HCT116 (cell line): ENCODE results near the gene PXMP2. TPM values are rescaled to one million over a fixed set of nuclear protein-coding genes. Genes with fewer than 3 reads are reported as not detected.

Experiments
- ATAC-seq: fragments of 200-7000 bp; cut with Tn5 transposase; 2 replicates; pipeline ENCODE4 v1.9.1; 2020; ENCODE audit warnings: mild to moderate bottlenecking, moderate library complexity
- BruUV-seq: library from RNA; stranded (reverse); fragments of 400-500 nt; replicated peaks from 2 replicates; lab custom pipeline; 2021; lab: Mats Ljungman, UMichigan
- CTCF ChIA-PET: fragments of 300-600 bp; sonication (Branson Sonifier 250); formaldehyde crosslinking; loops from one replicate; lab custom pipeline; 2021; ENCODE audit warnings: antibody characterized with exemption; lab: Charles Lee
- POLR2A ChIA-PET: fragments of 300-600, 350-600 bp; sonication (Branson Sonifier 250); formaldehyde crosslinking; loops from one replicate; lab custom pipeline; 2021; ENCODE audit warnings: antibody characterized with exemption; lab: Charles Lee
- RAD21 ChIA-PET, 2 experiments: fragments of 300-600 bp; sonication (Branson Sonifier 250); formaldehyde crosslinking; loops; one replicate each; lab custom pipeline; 2023; ENCODE audit warnings: low total read pairs in 2 of 2; ENCODE audit not compliant: uncharacterized antibody in 2 of 2, unreplicated experiment in 2 of 2, low non-redundant PET in 1 of 2; lab: Charles Lee
- DNase-seq: peaks from one replicate; pipeline ENCODE4 v3.0.0-alpha.2; 2010; ENCODE audit warnings: low read depth, low spot score
- H2AFZ ChIP-seq: fragments of 200-600 bp; shearing (Covaris generic), sonication (generic); 2 replicates; pipeline ENCODE4 v1.6.1; 2017; ENCODE audit warnings: low read depth, mixed run types, mixed read lengths, antibody characterized with exemption, low read length; ENCODE audit not compliant: poor library complexity, severe bottlenecking
- H3K27ac ChIP-seq: 2 replicates; pipeline ENCODE4 v1.5.1; 2012; ENCODE audit warnings: low read depth, low read length
- H3K27me3 ChIP-seq: fragments of 200-600 bp; sonication (generic); 2 replicates; pipeline ENCODE4 v1.6.1; 2016; ENCODE audit warnings: mixed run types, low read length, mixed read lengths; ENCODE audit not compliant: insufficient read depth
- H3K36me3 ChIP-seq, 2 experiments: fragments of 200-500 bp in 1 of 2; fragments of 200-600 bp in 1 of 2; sonication (Bioruptor generic) in 1 of 2; sonication (generic) in 1 of 2; 2 replicates each; pipeline versions ENCODE4 v1.5.1 to v1.6.1; 2014 to 2016; ENCODE audit warnings: low read length in 2 of 2, inconsistent platforms in 1 of 2, mixed read lengths in 1 of 2, mixed run types in 1 of 2; ENCODE audit not compliant: insufficient read depth in 2 of 2, control insufficient read depth in 1 of 2
- H3K4me1 ChIP-seq, 2 experiments: fragments of 200-600 bp in 1 of 2; sonication (generic) in 1 of 2; 2 replicates each; pipeline versions ENCODE4 v1.5.1 to v1.6.1; 2012 to 2017; ENCODE audit warnings: low read length in 2 of 2, inconsistent platforms in 1 of 2, mild to moderate bottlenecking in 1 of 2, mixed read lengths in 1 of 2, mixed run types in 1 of 2, moderate library complexity in 1 of 2; ENCODE audit not compliant: insufficient read depth in 2 of 2, control insufficient read depth in 1 of 2
- H3K4me2 ChIP-seq: fragments of 200-600 bp; sonication (generic); 2 replicates; pipeline ENCODE4 v1.6.1; 2017; ENCODE audit warnings: mixed run types, low read length, mixed read lengths
- H3K4me3 ChIP-seq, 2 experiments: fragments of 200-600 bp in 1 of 2; sonication (generic) in 1 of 2; replicated peaks in 1 of 2; 2 replicates each; pipeline ENCODE4 v1.5.1; 2011 to 2016; ENCODE audit warnings: low read length in 2 of 2, control low read depth in 1 of 2, low read depth in 1 of 2, mild to moderate bottlenecking in 1 of 2, mixed read lengths in 1 of 2, mixed run types in 1 of 2
- H3K79me2 ChIP-seq: fragments of 200-600 bp; sonication (generic); 2 replicates; pipeline ENCODE4 v1.6.1; 2017; ENCODE audit warnings: mild to moderate bottlenecking, mixed run types, low read length, moderate library complexity, mixed read lengths; ENCODE audit not compliant: insufficient read depth
- H3K9ac ChIP-seq: fragments of 200-600 bp; sonication (generic); 2 replicates; pipeline ENCODE4 v1.6.1; 2016; ENCODE audit warnings: low read length, mixed read lengths
- H3K9me2 ChIP-seq: fragments of 200-600 bp; sonication (generic), shearing (Covaris generic); 2 replicates; pipeline ENCODE4 v1.6.1; 2017; ENCODE audit warnings: mixed run types, mild to moderate bottlenecking, moderate library complexity; ENCODE audit not compliant: insufficient read depth
- H3K9me3 ChIP-seq, 2 experiments: fragments of 200-500 bp in 1 of 2; fragments of 200-600 bp in 1 of 2; sonication (Bioruptor generic) in 1 of 2; sonication (generic) in 1 of 2; 2 replicates each; pipeline ENCODE4 v1.6.1; 2014 to 2017; ENCODE audit warnings: low read length in 2 of 2, mixed read lengths in 2 of 2, inconsistent platforms in 1 of 2, low read depth in 1 of 2, mild to moderate bottlenecking in 1 of 2, mixed run types in 1 of 2, moderate library complexity in 1 of 2; ENCODE audit not compliant: control insufficient read depth in 1 of 2, insufficient read depth in 1 of 2
- H4K20me1 ChIP-seq: fragments of 200-600 bp; sonication (generic), shearing (Covaris generic); 2 replicates; pipeline ENCODE4 v1.6.1; 2017; ENCODE audit warnings: mixed run types, mild to moderate bottlenecking, moderate library complexity; ENCODE audit not compliant: insufficient read depth
- ATF3 ChIP-seq: IDR thresholded peaks from 2 replicates; pipeline ENCODE4 v1.6.1; 2012
- CTCF ChIP-seq, 3 experiments: fragments of 200-600 bp in 1 of 3; sonication (generic) in 1 of 3; IDR thresholded peaks in 2 of 3; conservative IDR thresholded peaks in 1 of 3; 2 replicates each; pipeline ENCODE4 v1.5.1; 2012 to 2017; ENCODE audit warnings: low read depth in 2 of 3, low read length in 2 of 3, antibody characterized with exemption in 1 of 3, borderline replicate concordance in 1 of 3, control low read depth in 1 of 3, mild to moderate bottlenecking in 1 of 3, mixed read lengths in 1 of 3, mixed run types in 1 of 3, moderate library complexity in 1 of 3; ENCODE audit not compliant: insufficient read depth in 1 of 3
- EGR1 ChIP-seq: IDR thresholded peaks from 2 replicates; pipeline ENCODE4 v1.6.1; 2012; ENCODE audit warnings: low read depth
- ELF1 ChIP-seq: IDR thresholded peaks from 2 replicates; pipeline ENCODE4 v1.6.1; 2012; ENCODE audit warnings: low read depth, borderline replicate concordance
- EZH2 ChIP-seq: fragments of 200-600 bp; sonication (generic); IDR thresholded peaks from 2 replicates; pipeline ENCODE4 v1.6.1; 2017; ENCODE audit warnings: antibody characterized with exemption, mixed run types
- EZH2phosphoT487 ChIP-seq: fragments of 200-600 bp; IDR thresholded peaks from 2 replicates; pipeline ENCODE4 v1.6.1; 2018; ENCODE audit warnings: antibody characterized with exemption, borderline replicate concordance
- FOSL1 ChIP-seq: IDR thresholded peaks from 2 replicates; pipeline ENCODE4 v1.6.1; 2012; ENCODE audit warnings: low read depth
- MAX ChIP-seq: IDR thresholded peaks from 2 replicates; pipeline ENCODE4 v1.6.1; 2012
- POLR2A ChIP-seq: IDR thresholded peaks from 2 replicates; pipeline ENCODE4 v1.7.0; 2011; ENCODE audit warnings: borderline replicate concordance; ENCODE audit not compliant: insufficient read depth, insufficient read length; ENCODE audit errors: extremely low read depth
- POLR2AphosphoS5 ChIP-seq: IDR thresholded peaks from 2 replicates; pipeline ENCODE4 v1.6.1; 2011; ENCODE audit warnings: mild to moderate bottlenecking, low read depth, low read length, moderate library complexity
- RAD21 ChIP-seq: IDR thresholded peaks from 2 replicates; pipeline ENCODE4 v1.6.1; 2012; ENCODE audit warnings: low read depth, mild to moderate bottlenecking
- SP1 ChIP-seq: IDR thresholded peaks from 2 replicates; pipeline ENCODE4 v1.6.1; 2012; ENCODE audit warnings: low read depth
- TCF7L2 ChIP-seq: IDR thresholded peaks from 2 replicates; pipeline ENCODE4 v1.7.0; 2011; ENCODE audit warnings: borderline replicate concordance, inconsistent platforms; ENCODE audit not compliant: insufficient read depth, insufficient read length; ENCODE audit errors: extremely low read depth
- ZFX ChIP-seq: fragments of 450-650 bp; IDR thresholded peaks from 2 replicates; pipeline ENCODE4 v1.6.1; 2017
- intact Hi-C: fragments of 100-400 bp; cut with micrococcal nuclease; formaldehyde crosslinking; loops from 2 replicates; pipeline ENCODE4 v1.10.0; 2022
- total RNA-seq: library from RNA; stranded (reverse); gene quantifications from one replicate; pipeline ENCODE4 v1.2.1, GENCODE V29; 2021; ENCODE audit not compliant: unreplicated experiment

Gene PXMP2
- total RNA-seq, 1 experiment from 2014 or later, result 30.9 TPM

- POLR2A ChIA-PET, result no interaction called here
- H3K9ac ChIP-seq, result no peak overlapping the region
- intact Hi-C loops, result no loop called here
- TF ChIP-seq POLR2AphosphoS5, result peak; percentile 21; the same call in 1 of the 2 replicates
- no peak for TF ChIP-seq POLR2A
- no peaks in the 10 kb centered on the region for H3K4me1 ChIP-seq
- no TSS peak for BruUV-seq
- H3K36me3 ChIP-seq, result peaks cover 48 to 56% of the 10 kb centered on the region in 2 experiments
- H3K27me3 ChIP-seq, result no peaks in the 10 kb centered on the region
- H3K4me2 ChIP-seq, result no peak overlapping the region
- no peak for ATAC-seq
- H3K9me2 ChIP-seq, result no peaks in the 10 kb centered on the region
- H2AFZ ChIP-seq, result no peak overlapping the region
- H3K27ac ChIP-seq, result no peak overlapping the region
- no peak for DNase-seq
- RAD21 ChIA-PET, result no interaction called here
- peaks cover 10% of the 10 kb centered on the region; the same call in 1 of the 2 replicates for H3K79me2 ChIP-seq
- H4K20me1 ChIP-seq, result peaks cover 3% of the 10 kb centered on the region; the same call in 1 of the 2 replicates
- CTCF ChIA-PET, result no interaction called here
- no peaks in the 10 kb centered on the region for H3K9me3 ChIP-seq
- no peak overlapping the region for H3K4me3 ChIP-seq
Observed at GRCh38 chr12:132723015-132723763, 35.8 kb downstream of the PXMP2 start.

- Histone ChIP-seq H3K27me3 (no peaks in the 10 kb centered on the region), H3K4me1 (no peaks in the 10 kb centered on the region), H3K27ac (no peak overlapping the region), H3K9me2 (no peaks in the 10 kb centered on the region), H3K4me2 (no peak overlapping the region), H3K4me3 (no peak overlapping the region), H2AFZ (no peak overlapping the region), H3K9ac (no peak overlapping the region), H4K20me1 (peaks cover 3% of the 10 kb centered on the region; the same call in 1 of the 2 replicates), H3K36me3 (peaks cover 50 to 59% of the 10 kb centered on the region in 2 experiments), H3K9me3 (no peaks in the 10 kb centered on the region), H3K79me2 (peaks cover 14% of the 10 kb centered on the region; the same call in 1 of the 2 replicates)
- intact Hi-C loops, result no loop called here
- TF ChIP-seq ZFX (no peak), EZH2phosphoT487 (no peak), CTCF (IDR thresholded peaks at IDR 0.05 in 2 of 3, conservative IDR thresholded peaks at IDR 0.05 in 1 of 3; ENCODE audit: borderline replicate concordance in 1 of 3, insufficient read depth in 1 of 3, low read depth in 2 of 3, low read length in 2 of 3) (no peak), ELF1 (no peak), EZH2 (no peak), ATF3 (no peak), FOSL1 (no peak), TCF7L2 (no peak), POLR2A (no peak), SP1 (no peak), POLR2AphosphoS5 (no peak), MAX (no peak), EGR1 (no peak), RAD21 (no peak)
- RAD21 ChIA-PET, result no interaction called here
- no peak for ATAC-seq
- POLR2A ChIA-PET, result no interaction called here
- no TSS peak for BruUV-seq
- CTCF ChIA-PET, result no interaction called here
- DNase-seq, result no peak
Observed at GRCh38 chr12:132723764-132724140, 36.4 kb downstream of the PXMP2 start.
